GM18498 (cell line): ENCODE results near the gene SBNO2.

Experiments used
- ATAC-seq: cut with Tn5 transposase; IDR thresholded peaks from one replicate; pipeline ENCODE4 v1.9.1; 2021; ENCODE audit warnings: mild to moderate bottlenecking, moderate library complexity; ENCODE audit not compliant: unreplicated experiment

SBNO2 gene

DNA sequence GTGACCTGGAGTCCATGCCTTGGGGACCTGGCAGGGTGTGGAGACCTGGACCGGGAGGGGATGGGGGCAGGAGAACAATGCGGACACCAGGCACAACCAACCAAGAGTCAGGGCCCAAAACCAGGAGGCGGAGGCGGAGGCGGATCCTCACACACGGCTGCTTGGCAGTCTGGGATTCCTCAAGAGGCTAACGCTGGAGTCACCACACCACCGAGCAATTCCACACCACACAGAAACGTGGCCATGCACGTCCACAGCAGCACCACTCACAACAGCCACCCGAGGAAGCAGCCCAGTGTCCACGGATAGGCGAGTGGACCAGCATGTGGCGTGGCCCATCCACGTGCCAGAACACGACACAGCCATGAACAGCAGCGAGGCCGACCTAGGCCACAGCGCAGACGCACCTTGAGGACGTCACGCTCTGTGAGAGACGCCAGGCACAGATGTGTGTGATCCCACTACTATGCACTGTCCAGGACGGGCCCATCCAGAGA lies 17.7 kb downstream of the SBNO2 start:
- no peak for ATAC-seq

DNA sequence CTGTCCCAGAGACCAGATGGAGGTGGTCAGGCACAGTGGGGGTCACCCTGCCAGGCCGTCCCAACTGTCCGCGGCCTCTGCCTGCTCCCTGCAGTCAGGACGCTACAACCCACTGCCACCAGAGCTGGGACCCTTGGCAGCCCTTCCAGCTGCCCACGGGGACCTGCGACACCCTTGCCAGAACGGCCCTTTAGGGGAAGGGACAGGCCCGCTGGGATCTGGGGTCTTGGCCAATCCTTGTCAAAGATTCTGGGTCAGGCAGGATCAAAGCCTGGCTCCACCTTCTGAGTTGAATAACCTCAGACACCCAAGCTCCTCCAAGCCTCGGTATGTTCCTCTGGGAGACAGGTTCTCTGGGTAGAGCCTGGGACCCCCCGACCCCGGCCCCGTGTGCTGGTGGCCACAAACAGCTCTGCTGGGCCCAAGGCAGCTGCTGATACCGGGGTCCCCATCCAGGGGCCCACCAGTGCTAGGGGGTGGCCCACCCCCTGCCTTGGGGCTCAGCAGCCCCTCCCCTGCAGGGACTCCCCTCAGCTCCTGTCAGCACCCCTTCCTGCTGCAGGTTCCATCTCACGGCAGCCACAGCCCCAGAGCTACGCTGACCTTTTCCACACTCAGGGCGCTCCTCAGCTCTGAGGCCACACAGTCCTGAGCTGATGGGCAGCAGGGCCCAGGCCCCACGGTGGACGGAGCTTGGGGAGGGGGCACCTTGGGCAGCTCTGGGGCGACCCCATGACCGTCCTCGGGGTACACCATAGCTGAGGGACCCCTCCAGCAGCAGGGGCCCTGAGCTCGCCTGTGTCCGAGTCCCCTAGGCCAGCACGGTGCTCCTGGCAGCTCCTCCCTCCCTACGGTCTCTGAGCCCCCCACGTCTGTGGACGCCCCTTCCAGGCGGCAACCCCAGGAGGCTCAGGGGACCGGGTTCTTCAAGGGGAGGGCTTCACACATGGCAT lies 18.4 kb downstream of the SBNO2 start:
- no peak for ATAC-seq

DNA sequence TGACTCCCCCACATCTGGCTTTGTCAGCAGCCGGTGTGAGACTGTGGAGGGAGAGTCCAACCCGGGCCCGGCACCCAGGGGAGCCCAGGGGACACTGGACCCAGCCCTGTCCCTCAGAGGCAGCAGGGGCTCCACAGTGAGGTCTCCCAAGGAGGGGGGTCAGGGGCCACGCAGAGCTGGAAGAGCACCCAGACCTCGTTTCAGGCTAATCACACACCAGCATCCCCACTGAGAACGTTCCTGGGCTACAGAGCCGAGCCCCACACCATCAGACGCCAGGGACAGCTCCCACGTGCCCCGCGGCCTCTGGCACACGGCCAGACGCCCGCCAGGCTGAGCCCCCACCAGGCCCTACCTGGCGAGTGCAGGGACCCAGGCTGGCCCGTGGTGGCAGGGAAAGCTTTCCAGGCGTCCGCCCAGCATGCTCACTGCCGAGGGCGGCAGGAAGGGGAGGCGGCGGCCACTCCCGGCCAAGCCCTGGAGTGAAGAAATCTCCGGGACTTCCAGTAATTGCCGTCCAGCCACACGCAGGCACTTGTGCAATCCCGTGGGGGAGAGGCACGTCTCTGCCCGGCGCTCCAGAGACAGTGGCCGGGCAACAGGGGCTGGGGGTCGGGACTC lies 19.2 kb downstream of the SBNO2 start:
- no peak for ATAC-seq

DNA sequence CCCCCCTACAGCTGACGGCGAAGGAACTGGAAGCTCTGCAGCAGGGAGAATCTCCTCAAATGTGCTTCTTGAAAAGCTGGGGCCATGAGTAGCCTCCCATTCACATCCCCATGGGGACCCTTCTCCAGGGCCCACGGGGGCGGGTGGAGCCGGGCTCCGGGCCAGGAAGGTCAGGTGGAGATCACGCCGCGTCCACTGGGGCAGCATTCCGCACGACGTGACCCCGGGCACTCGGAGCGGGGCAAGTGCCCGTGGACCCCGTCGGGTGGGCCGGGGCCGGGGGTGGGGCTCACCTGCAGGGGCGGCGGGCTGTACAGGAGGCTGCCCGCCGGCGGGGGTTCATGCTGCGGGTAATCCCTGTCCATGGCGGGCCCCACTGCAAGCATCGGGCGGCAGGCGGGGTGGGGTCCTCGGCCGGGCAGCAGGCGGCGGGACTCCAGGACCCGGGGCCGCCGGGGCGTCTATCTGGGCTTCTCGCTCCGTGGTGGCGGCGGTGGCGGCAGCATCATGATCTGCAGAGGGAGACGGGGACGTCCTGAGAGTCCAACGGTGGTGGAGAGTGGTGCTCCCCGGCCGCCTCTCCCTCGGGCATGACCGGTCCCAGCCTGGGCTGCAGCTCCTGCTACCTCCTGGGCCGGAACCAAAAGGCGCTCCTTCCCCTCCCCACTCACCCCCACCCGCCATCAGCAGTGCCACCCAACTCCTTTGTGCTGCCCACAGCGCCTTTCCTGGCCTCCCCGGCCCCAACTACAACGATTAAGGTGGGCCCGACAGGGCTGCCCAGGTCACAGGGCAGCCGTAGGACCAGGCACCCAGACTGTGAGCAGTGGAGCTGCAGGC lies 20.0 kb downstream of the SBNO2 start:
- ATAC-seq, result no peak

DNA sequence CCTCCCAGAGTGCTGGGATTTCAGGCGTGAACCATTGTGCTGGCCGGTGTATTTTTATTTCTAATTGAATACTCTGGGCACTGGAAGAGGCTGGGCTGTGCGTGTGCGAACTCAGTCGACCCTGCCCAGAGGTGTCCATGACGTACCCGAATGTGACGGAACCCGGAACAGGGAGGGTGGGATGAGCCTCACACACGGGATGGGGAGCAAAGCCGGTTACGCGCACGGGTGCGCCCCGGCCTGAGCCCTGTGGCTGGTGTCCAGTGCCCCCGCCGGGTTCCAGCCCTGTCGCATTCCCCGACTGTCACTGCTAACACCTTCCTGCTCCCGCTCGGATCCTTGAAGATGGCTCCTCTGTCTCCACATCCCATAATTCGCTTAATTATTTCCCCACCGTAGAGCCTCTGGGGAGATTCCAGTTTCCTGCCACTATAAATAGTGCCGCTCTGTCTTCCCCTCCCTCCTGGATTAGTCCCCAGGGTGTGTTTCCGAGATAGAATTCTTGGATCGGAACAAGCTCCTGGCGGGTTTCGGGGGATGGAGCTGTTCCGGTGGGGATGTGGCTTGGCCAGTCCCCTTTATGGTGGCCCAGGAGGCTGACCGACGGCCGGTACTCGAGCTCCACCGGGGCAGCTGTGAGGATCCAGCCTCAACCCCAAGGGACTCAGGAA lies 22.0 kb downstream of the SBNO2 start:
- no peak for ATAC-seq

DNA sequence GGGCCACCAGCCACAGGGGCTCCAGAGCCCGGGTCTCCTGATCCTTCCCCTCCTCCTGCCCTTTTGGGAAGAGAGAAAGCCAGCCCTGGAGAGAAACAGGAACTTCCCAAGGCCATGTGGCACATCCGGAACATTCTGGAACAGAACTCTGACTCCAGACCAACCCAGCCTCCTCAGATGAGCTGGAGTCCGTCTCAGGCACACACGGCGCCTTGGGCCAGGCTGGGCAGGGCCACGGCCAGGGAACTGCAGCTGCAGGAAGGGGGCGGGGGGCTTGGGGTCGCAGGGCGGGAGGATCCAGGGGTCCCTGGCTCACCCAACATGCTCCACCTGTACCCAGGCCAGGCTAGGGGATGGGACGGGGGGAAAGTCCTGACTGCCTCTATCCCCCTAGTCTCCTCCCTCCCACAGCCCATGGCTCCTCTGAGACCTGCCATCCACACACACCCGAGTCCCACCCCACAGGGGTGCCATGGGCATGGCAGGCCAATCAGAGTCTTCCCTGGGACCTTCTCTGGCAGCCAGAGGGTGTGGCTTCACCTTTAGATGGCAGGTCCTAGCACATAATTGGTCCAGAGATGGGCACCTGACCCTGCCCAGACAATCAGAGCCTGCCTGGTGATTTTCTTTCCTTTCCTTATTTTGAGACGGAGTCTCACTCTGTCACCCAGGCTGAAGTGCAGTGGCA lies 22.9 kb downstream of the SBNO2 start:
- ATAC-seq, result no peak

DNA sequence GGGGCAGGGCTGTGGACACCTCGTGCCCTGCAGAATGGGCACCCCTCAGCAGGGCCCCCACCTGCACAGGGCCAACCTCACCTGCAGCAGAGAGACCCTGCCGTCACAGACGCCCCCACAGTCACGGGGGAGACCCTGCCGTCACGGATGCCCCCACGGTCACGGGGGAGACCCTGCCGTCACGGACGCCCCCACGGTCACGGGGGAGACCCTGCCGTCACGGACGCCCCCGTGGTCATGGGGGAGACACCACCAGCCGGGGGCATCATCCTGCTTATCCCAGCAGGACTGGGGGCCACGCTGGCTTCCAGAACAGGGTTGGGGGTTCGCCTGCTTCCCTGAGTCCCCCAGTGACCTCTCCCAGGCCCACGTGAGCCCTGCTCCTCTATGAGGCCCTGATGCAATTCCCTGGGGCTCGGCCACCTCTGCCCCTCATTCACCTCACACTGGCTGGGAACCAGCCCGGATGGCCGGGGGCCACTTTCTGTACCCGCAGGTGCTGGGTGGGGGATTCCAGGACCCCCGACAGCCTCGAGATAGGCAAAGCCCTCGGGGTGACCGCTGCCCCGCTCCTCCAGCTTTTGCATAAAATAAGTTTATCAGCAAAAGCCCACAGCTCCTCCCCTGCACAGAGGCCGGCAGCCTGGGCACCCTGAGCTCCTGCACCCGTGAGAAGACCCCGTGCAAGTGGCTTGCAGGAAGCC lies 23.6 kb downstream of the SBNO2 start:
- no peak for ATAC-seq

DNA sequence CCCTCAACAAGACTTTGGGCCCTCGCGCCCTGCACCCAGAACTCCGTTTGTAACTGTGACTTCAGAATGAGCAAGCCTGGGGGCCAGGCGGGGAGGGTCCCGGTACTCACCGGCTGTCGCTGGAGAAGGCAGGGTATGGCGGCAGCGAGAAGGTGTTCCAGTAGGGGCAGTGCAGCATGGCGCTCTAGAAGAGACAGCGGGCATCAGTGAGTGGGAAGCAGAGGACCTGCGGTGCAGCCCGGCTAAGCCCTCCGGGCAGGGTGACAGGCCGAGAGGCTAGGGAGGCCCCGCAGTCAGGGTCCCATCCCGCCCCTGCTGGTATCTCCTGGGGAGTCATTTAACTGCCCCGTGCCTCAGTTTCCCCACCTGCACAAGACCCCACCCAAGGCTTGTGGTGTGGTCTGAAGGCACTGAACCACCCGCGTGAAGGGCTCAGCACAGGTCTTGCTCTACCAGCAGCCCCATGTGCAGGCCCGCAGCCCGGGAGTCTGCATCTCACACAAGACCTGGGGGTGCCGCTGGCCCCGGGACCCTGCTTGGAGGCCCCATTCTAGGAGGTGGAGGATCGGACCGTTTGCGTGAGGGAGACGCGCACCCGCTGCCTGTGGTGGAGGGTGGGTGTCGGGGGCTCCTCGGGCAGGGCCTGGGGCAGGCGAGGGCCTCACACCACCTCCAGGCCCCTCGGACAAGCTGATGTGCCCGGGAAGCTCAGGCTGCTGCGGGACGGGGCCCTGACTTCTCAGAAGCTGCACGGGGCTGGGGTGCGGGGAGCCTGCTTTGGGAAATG lies 24.6 kb downstream of the SBNO2 start:
- ATAC-seq, result no peak

DNA sequence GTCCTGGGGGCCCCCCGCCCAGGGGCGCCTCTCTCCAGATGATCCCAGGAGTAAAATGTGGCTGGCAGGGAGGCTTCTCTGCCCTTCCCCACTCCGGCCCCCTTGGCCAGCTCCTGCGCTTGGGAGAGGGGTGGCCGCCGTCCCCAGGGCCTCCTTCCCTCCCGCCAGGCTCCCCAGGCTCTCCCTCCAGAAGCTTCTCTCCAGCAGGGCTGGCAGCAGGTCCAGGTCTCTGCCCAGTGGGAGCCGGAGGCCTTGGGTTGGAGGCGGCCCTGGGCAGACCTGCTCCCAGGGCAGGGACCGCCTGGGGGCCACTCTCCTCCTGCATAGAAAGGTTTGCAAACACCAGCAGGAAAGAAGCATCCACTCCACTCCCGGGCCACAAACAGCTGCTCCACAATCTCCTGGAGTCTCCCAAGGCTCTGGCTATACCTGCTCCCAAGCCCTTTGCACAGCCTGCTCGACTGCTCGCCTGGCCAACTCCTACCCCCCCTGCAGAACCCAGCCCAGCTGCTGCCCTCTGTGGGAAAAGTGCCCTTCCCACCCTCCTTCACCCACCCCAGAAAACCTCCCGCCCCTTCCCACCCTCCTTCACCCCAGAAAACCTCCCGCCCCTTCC lies 26.0 kb downstream of the SBNO2 start:
- ATAC-seq, result no peak

DNA sequence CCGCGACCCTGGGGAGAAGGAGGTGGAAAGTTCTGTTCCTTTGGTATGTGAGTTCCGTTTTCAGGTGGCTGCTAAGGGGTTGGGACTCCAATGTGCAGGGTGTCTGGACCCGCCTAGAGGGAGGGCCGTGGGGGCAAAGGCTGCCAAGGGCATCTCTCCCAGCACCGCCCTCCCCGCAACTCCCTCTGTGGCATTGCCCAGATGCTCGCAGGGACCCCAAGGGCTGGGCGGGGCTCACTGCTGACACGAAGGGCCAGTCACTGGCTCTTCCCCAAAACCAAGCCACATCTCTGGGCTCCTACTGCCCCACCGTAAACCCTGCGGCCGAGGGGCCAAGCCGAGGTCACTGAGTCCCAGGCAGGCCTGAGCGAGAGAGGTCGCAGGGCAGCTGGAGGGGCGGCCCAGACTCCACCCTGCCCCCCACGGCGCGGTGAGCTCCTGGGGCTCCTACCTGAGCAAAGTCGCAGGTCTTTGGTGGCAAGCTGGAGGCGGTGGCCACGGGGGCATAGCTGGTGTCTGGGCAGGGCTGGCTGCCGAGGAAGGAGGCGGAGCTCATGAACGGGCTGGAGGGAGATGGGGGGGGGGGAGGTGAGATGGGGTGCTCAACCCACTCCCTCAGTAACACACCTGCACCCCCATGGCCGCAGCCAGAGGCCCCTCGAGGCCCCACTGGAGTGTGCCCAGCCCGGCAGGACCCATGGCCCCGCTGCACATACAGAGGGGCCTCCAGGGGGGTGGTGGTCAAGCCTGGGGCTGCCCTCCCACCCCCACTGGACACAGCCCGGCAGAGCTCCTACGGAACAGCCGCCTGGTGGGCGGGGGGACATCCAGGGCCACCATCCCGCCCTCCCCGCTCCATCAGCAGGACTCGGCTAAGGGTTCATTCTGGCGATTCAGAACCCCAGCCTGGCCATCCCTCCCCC lies 26.9 kb downstream of the SBNO2 start:
- ATAC-seq, result no peak

DNA sequence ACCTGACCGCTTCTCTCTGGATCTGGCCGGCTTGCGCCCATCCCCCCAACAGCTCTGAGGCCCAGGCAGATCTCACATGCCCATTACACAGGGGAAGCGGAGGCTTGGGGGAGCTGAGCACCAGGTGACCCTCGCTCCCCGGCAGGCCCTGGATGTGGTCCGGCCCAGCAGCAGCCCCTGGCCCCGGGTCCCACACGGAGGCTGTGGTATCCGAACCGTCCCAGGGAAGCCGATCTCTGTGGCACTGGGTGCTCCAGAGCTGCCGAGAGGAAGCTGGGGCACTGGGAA lies 27.7 kb downstream of the SBNO2 start:
- ATAC-seq, result no peak

DNA sequence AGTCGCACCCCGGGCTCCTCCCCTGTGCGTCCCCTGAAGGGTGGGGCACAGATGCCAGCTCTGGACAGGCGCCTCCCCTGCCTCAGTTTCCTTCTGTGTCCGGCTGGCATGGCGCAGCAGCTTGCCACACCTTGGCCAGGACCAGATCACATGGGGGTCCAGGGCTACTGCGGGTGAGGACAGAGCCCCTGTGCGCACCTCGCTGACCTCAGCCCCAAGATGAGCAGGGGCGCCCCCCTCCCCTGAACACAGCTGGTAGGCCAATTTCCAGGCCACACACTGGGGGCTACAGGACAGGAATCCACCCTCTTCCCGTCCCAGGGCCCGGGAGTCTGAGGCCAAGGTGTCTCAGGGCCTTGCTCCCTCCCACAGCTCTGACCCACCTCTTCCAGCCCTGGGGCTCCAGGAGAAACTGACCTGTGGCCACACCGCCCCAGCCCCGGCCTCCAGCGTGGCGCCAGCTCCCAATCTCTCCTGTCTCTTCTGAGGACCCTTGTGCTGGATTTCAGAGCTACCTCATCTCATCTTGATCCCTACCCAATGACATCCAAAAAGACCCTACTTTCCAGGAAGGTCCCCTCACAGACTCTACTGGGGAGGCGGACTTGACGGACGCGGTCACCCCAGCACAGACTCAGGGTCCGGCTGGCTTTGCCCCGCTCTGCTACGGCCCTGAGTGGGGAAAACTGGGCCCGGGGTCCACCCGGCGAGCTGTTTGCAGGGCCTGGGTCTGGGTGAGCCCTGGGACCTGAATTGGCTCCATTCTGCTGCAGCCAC lies 28.2 kb downstream of the SBNO2 start:
- no peak for ATAC-seq

DNA sequence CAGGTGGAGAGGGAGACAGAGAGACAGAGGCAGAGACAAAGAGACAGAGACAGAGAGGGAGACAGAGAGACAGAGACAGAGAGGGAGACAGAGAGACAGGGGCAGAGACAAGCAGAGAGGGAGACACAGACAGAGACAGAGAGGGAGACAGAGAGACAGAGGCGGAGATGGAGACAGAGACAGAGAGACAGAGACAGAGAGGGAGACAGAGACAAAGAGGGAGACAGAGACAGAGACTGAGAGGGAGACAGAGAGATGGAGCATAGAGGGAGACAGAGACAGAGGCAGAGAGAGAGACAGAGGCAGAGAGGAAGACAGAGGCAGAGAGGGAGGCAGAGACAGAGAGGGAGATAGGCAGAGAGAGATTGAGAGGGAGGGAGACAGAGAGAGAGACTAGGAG lies 29.3 kb downstream of the SBNO2 start:
- no peak for ATAC-seq

DNA sequence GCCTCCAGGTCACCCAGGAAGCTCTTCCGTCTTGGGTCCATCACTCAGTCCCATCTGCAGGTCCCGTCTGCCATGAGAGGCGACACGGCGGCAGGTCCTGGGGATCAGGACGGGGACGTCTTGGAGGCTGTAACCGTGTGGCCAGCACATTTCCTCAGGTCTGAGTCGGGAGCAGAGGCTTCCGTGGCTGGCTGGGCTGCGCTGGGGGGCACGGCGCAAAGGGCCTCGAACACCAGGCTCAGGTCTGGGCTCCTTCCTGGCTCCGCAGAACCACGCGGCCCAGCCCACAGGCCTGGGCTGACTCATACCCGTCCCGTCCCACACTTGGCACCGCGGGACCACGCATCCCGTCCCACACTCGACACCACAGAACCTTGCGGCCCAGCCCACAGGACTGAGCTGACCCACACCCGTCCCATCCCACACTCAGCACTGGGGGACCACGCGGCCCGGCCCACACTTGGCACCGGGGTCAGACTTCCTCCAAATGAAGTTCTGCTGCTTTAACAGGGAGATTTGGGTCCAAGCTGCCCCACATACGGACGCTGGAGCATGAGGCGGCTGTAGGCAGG lies 30.2 kb downstream of the SBNO2 start:
- ATAC-seq, result no peak

DNA sequence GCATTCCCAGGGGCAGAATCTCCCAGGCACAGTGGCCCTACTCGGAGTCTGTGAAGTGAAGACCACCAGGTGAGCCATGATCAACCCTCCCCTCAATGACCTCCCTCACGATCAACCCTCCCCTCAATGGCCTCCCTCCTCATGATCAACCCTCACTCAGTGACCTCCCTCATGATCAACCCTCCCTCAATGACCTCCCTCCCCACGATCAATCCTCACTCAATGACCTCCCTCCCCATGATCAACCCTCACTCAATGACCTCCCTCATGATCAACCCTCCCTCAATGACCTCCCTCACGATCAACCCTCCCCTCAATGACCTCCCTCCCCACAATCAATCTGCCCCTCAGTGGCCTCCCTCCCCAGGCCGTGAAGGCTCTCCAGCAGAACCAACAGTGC lies 32.1 kb downstream of the SBNO2 start:
- no peak for ATAC-seq

DNA sequence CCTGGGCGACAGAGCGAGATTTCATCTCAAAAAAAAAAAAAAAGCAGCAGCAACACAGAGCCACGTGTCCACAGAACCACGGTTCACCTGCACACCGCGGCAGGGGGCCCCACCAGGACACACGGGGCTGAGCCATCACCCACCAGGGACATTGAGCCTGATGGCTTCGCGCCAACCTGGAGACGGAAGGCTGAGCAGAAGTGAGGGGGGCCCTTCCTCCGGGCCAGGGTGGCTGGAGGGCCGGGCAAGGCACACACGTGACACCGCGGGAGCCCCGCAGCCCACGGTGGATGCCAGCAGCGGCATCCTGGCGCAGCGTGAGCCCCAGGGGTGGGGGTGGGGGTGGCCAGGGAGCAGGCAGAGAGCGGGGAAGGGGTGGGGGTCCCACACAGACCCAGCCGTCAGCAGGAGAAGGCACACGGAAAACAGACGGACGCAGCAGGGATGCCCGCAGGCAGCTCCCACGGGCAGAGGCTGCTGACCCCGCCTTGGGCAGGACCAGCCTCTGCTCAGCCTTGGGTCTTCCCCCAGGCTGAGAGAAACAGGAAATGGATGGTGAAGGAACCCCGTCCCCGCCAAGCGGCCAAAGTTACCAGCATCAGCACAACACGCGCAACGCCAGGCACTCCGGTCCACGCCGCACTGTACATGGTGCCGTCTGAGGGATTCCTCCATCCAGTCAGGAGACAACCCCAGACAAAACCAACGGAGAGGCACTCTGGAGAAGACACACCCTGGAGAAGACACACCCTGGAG lies 33.6 kb downstream of the SBNO2 start:
- ATAC-seq, result no peak
